ENCODE results near the gene CAMSAP3.
"Not testable (repeated sequence)": the region's sequence is repeated elsewhere in the genome, so short reads cannot be mapped to it uniquely, and the experiment has no call there.

The CAMSAP3 gene

DNA sequence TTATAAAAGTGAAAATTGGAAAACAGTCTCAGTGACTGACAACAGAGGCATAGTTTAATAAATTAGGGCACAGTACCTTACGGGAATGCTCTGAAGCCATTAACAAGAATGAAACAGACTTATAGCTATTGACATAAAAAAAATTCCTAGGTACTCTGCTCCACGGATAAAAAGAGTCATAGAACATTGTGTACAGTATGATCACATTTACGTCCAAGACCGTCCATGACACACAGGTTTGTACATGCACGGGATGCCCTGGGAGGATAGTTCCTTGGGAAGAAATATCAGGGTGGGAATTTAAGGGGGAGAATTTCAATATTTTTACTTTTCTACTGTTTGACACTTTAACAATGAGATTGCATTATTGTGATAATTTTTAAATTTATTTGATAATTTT lies 24.9 kb upstream of the CAMSAP3 start:
- in situ Hi-C loops (cut with HindIII; ENCODE audit: low sequenced_read_pairs) = no loop called here

DNA sequence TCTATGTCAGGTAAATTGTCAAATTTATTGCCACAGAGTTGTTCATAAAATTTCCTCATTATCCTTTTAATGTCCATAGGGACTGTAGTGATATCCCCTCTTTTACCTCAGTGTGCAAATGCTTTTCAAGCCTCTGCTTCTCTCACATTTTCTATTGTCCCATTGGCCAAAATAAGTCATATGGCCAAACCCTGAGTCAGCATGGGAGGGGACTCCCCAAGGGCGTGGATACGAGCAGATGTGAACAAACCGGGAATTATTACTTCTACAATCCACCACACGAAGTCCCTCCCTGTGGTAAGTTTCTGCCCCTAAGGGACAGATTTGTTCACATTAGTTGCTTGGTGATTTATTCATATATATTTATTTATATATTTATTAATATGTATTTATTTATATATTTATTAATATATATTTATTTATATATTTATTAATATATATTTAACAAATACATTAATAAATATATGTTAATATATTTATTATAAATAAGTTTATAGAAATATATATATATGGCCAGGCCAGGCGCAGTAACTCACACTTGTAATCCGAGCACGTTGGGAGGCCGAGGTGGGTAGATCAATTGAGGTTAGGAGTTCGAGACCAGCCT lies 20.1 kb upstream of the CAMSAP3 start:
- in situ Hi-C loops (cut with HindIII; ENCODE audit: low sequenced_read_pairs) = no loop called here

DNA sequence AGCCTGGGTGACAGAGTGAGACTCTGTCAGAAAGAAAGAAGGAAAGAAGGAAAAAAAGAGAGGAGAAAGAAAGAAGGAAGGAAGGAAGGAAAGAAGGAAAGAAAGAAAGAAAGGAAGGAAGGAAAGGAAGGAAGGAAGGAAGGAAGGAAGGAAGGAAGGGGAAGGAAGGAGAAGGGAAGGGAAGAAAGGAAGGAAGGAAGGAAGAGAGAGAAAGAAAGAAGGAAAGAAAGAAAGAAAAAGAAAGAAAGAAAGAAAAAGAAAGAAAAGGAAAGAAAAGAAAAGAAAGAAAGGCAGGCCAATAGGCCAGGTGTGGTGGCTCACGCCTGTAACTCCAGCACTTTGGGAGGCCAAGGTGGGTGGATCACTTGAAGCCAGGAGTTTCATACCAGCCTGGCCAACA lies 18.2 kb upstream of the CAMSAP3 start:
- in situ Hi-C loops (cut with HindIII; ENCODE audit: low sequenced_read_pairs) = not testable (repeated sequence)

DNA sequence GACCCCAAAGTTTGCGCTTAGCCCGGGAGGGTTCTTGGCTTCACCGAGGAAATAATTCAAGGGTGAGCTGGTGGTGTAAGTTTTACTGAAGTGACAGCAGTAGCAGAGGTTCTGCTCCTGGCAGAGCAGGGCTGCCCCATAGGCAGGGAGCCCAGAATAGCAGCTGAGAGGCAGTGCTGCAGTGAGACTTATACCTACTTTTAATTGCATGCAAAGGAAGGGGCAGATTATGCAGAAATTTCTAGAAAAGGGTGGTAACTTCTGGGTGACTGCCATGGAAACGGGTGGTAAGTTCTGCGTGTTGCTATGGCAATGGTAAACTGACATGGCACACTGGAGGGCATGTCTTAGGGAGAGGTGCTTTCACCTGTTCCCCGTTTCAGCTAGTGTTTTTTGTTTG lies 17.5 kb upstream of the CAMSAP3 start:
- in situ Hi-C loops (cut with HindIII; ENCODE audit: low sequenced_read_pairs) = no loop called here

DNA sequence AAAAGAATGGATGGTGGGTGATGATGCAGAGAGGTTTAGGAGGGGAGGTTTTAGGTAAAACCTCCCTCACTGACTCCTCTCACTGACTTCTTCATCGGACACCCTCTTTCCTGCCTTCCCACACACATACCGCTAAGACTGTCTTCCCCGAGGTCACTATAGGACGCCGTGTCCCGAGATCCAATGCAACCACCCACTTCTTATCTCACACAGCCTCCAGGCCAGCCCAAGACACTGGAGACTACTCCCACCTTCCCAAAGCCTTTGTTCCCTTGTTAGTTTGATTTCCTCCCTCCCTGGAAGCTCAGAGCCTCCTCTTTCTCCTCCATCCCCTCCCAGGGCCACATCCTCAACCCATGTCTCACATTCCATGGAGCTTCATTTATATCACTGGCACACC lies 16.5 kb upstream of the CAMSAP3 start:
- in situ Hi-C loops (cut with HindIII; ENCODE audit: low sequenced_read_pairs) = no loop called here

DNA sequence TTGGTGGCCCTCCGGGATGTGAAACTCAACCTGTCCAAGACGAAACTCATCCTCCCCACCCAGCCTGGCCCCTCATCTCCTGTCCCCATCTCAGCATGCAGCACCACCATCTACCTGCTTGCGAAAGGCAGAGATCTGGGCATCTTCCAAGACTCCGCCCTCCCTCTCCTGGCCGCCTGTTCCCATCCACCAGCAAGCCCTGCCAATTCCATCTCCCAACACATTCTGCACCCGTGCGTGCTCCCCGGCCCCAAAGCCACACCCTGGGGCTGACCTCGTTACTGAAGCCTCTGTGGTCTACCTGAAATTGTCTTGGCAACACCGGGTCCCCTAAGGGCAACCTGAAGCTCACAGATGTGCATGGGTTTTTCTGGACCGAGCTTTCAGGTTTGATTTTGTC lies 13.2 kb upstream of the CAMSAP3 start:
- in situ Hi-C loops (cut with HindIII; ENCODE audit: low sequenced_read_pairs) = no loop called here

DNA sequence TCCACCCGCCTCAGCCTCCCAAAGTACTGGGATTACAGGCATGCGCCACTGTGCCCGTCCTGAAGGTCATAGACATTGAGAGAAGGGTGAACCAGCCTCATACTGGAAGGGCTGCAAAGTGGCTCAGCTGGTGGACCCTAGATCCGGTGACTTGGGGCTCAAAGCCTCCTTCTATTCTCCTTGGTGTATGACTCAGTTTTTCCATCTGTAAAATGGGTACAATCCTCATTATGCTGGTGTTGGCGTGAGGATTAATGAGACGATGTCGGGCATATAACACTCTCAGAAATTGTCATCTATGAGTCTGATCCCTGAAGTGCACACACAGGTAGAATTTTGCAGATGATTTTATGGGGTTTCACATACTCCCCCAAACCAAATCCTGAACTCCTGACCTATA lies 5.8 kb upstream of the CAMSAP3 start:
- in situ Hi-C loops (cut with HindIII; ENCODE audit: low sequenced_read_pairs) = no loop called here

DNA sequence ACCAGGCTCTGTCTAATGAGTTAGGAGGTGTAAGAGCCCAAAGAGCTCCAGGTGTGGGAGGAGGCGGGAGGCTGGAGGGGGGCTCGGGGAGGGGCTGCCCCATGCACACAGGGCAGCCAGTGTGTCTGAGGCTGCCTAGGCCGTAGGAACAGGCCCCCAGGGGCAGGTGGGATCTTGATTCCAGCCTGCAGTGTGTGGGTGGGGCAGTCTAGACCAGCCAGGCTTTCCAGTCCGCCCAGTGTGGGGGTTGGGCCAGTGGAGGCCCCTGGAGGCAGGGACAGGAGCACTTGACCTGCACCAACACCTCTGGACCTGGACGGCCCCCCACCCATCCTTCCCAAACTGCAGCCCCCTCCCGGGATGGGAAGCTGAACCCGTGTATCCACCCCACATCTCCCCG lies 5.4 kb upstream of the CAMSAP3 start:
- in situ Hi-C loops (cut with HindIII; ENCODE audit: low sequenced_read_pairs) = no loop called here

DNA sequence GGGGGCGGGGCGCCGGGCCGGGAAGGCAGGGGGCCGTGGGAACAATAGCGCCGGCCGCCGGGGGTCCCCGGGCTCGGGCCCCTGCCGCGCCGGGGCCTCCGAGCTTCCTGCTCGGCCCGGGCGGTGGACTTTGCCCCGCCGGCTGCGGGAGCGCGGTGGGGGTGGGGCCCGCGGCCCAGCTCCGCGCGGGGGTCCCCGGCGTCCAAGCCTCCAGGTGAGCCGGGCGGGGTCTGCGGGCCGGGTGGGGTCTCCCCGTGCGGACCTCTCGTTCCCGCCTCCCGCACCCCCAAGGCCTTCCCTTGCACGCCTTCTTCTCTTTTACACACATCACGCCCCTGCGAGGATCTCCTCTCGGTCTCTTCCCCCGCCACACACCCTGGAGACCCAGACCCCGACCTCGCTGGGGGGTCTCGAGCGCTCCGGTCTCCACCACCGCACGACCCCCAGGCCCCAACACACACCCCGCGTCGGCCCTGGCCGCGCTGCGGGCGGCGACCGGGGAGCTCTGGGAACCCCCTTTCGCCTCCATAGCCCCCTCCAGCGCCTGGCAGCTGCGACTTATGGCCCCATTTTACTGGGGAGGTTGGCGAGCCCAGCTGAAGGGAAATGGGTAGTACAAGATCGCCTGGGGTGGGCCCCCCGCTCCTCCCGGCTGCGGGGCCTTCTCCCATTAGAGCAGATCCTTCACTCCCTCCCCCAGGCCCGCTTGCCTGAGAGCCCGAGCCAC lies 711 bp downstream of the CAMSAP3 start:
- in situ Hi-C loops (cut with HindIII; ENCODE audit: low sequenced_read_pairs) = no loop called here

DNA sequence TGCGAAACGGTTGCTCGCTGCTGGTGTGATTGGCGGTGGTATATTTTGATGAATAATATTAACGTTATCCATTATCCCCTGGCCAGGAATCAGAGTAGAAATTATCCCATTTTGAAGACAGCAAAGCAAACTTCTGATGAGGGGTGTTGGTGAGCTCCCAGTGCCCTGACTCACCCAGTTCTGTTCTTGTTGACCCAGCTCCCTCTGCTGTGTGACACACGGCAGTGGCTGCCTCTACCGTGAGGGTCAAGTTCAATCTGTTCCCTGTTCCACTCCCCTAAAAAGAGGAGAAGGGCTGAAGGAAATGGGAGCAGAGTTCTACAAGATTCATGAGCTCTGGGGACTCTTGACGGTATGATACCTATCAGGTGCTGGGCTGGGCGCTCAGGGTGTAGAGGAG lies 2.0 kb downstream of the CAMSAP3 start:
- in situ Hi-C loops (cut with HindIII; ENCODE audit: low sequenced_read_pairs) = no loop called here

DNA sequence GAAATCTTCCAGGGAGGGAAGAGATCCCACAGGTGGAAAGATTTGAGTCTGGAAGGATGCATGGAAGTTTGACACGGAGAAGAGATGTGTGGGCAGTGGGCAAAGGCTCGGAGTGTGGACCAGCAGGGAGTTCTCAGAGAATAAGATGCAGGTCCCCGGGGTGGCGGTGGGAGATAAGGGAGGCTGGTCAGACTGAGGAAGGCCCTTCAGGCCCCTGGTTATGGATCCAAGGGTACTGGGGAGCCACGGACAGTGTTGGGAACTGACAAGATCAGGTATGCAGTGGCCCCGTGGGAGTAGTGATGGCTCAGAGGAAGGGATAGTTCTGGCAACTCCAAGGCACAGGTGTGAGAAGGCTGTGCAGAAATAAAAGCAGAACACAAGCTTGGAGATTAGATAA lies 2.5 kb downstream of the CAMSAP3 start:
- in situ Hi-C loops (cut with HindIII; ENCODE audit: low sequenced_read_pairs) = no loop called here

DNA sequence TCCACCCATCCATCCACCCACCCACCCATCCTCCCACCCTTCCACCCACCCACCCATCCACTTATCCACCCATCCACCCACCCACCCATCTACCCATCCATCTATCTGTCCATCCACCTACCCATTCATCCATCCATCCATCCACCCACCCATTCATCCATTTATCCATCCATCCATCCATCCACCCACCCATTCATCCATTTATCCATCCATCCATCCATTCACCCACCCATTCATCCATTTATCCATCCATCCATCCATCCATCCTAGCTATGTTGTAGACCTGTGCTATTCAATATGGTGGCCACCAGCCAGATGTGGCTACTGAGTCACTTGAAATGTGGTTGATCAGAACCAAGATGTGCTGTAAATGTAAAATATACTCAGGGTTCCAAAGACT lies 5.1 kb downstream of the CAMSAP3 start:
- in situ Hi-C loops (cut with HindIII; ENCODE audit: low sequenced_read_pairs) = no loop called here

DNA sequence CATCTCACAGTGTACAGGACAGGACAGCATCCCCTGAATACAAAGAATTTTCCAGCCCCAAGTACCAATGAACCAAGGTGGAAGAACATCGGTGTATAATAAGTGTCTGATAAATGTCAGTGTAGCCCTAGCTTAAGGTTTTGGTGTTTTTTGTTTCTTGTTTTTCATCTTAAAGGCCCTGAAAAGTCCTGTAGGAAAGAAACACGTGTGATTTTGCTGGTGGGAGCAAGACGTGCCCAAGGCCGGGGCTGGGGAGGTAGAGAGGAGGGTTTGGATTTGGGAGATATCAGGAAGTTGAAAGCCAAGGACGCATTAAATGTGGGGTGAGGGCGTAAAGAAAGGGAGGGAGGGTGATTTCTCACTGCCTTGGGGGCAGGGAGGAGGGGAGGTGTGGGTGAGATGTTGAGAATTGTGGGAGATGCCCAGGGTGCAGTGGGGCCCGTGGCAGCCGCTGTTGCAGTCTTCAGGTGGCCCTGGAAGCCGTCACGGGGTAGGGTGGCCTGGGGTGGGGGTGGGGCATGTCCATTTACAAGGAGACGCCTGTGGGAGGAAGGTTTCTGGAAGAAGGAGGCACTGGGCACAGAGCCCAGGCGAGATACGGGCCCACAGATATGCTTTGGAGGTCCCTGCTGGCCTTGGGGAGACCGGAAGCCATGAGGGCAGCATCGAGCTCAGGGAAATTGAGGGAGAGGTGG lies 6.7 kb downstream of the CAMSAP3 start:
- in situ Hi-C loops (cut with HindIII; ENCODE audit: low sequenced_read_pairs) = no loop called here

DNA sequence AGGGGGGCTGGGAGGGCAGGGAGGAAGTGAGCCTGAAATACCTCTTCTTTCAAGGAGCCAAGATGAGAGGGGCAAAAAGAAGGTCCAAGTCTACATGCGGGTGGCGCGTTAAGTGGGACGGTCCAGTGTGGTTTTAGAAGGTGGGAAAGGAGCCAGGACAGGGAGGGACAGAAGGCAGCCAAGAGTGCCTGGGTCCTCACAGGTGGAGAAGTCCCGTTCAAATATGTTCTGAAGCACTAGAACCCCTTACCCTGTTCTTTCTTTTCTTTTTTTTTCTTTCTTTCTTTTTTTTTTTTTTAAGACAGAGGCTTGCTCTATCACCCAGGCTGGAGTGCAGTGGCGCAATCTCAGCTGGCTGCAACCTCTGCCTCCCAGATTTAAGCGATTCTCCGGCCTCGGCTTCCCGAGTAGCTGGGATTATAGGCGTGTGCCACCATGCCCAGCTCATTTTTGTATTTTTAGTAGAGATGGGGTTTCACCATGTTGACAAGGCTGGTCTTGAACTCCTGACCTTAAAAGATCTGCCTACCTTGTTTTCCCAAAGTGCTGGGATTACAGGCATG lies 7.4 kb downstream of the CAMSAP3 start:
- in situ Hi-C loops (cut with HindIII; ENCODE audit: low sequenced_read_pairs) = no loop called here

DNA sequence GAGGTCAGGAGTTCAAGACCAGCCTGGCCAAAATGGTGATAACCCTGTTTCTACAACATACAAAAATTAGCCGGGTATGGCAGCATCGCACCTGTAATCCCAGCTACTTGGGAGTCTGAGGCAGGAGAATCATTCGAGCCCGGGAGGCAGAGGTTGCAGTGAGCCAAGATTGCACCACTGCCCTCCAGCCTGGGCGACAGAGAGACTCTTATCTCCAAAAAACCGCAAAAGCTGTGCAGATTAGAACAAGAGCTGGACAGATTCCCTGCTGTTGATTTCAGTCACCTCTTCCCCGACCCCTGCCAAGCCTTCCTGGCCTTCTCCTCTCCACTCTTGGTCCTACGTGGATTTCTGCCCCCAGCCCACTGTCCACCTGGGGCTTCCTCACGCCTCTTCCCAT lies 8.3 kb downstream of the CAMSAP3 start:
- in situ Hi-C loops (cut with HindIII; ENCODE audit: low sequenced_read_pairs) = no loop called here

DNA sequence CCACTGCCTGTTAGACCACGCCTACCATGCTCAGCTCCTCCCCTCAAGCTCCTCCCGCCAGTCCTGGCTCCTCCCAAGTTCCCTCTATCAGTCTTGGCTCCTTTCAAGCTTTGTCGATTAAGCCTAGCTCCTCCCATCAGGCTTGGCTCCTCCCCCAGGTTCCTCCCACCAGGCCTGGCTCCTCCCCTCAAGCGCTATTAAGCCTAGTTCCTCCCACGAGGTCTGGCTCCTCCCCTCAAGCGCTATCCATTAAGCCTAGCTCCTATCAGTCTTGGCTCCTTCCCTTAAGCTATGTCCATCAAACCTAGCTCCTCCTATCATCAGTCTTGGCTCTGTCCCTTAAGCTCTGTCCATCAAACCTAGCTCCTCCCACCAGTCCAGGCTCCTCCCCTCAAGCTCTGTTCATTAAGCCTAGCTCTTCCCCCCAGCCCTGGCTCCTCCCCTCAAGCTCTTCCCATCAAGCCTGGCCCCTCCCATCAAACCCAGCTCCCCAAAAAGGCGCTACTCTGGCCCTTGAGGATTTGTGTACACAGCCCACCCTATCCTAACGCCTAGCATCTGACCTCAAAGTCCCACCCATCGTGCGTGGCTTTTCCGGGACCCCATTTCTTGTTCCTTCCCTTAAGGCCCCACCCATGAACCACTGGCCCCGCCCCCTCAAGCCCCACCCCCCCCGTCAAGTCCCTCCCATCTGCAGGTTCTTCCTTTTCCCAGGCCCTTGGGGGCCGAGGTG lies 10.0 kb downstream of the CAMSAP3 start:
- in situ Hi-C loops (cut with HindIII; ENCODE audit: low sequenced_read_pairs) = no loop called here

DNA sequence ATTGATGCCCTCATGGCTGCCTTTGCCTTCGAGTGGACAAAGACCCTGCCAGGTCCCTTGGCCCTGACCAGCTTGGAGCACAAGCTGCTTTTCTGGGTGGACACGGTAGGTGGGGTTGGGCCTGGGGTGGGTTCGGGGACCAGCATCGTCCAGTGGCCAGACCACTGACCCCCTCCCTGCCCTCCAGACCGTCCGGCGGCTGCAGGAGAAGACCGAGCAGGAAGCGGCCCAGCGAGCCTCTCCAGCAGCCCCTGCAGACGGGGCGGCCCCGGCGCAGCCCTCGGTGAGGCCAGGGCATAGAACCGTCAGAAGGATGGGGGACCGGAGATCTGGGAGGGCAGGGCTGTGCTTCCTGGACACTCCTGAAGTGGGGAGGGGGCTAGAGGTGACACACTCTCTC lies 10.6 kb downstream of the CAMSAP3 start:
- in situ Hi-C loops (cut with HindIII; ENCODE audit: low sequenced_read_pairs) = no loop called here

DNA sequence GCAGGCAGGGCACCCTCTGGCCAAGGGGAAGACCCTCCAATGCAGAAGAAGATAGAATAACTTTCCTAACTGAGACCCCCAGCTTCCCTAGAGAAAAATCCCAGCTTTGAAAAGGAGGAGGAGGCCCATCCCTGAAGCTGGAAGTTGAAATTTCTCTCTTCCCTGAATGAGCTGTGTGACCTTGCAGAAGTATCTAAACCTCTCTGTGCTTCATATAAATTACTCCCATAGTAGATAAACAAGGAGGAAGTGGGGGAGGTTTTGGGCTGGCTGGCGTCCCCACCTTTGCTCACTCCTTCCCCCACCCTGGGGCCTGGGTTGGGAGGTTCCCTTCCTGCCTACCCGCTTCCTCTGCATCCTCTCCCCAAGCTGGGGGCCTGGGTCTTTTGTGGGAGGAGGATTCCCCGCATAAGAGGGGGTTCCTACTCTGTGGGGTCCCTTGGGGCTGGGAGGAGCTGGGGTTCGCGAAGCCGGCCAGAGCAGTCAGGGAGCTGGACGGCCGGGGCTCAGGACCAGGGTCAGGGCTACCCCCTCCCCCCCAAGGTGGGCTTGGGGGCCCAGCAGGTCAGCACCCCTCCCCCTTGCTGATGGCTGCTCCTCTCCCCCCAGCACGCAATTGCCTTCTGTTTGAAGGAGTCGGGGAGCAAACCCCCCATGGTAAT lies 11.7 kb downstream of the CAMSAP3 start:
- in situ Hi-C loops (cut with HindIII; ENCODE audit: low sequenced_read_pairs) = no loop called here

DNA sequence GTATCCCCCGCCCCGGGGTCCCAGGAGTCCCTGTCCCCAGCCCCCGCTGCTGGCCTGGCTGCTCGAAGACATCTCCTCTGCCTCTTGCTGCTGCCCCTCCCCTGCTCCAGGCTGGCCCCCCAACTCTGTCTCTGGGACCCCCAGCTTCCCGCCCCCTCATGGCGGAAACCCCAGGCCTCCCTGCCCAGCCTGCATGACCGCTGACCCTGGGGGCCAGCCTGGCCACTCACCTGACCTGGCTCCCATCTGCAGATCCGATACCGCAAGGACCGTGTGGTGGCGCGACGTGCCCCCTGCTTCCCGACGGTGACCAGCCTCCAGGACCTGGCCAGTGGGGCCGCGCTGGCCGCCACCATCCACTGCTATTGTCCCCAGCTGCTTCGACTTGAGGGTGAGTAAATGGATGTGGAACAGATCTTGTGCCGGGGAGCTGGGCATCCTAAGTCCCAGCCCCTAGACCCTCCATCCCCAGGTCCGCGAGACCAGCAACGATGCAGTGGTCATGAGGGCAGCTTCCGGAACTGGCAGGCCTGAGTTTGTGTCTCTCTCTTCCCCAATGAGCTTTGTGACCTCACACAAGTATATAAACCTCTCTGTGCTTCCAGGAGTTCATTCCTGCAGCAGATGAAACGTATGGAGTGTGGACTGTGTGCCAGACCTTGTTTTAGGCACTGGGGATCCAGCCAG lies 12.4 kb downstream of the CAMSAP3 start:
- in situ Hi-C loops (cut with HindIII; ENCODE audit: low sequenced_read_pairs) = no loop called here

DNA sequence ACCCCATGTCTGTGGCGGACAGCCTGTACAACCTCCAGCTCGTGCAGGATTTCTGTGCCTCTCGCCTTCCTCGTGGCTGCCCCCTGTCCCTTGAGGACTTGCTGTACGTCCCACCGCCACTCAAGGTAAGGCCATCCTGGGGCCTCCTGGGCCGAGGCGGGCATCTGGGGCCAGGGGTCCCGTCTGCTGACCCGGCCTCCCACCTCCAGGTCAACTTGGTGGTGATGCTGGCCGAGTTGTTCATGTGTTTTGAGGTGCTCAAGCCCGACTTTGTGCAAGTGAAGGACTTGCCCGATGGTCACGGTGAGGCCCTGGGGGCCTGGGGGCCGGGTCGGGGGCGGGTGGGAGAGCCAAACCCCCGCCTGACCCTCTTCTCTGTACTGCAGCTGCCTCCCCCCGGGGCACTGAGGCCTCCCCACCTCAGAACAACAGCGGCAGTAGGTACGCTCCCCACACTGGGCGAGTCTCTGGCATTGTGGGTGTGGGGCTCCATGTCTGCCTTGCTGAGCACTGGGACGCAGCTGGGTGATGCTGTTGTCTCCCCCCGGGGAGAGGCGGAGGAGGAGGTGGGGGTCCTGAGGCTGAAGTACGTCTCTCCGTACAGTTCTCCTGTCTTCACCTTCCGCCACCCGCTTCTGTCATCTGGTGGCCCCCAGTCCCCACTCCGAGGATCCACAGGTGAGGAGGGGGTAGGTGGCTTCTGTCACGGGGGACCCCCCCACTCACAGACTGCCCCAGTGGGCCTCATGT lies 15.0 kb downstream of the CAMSAP3 start:
- in situ Hi-C loops (cut with HindIII; ENCODE audit: low sequenced_read_pairs) = no loop called here

Measured in DLD1 (cell line).